ENCODE data around the gene WDHD1.
"Not testable (repeated sequence)": the region's sequence is repeated elsewhere in the genome, so short reads cannot be mapped to it uniquely, and the experiment has no call there.

Gene WDHD1

GRCh38 chr14:54908973-54909372 is 117.9 kb downstream of the WDHD1 start:
- DNase-seq (ENCODE audit: low read depth in 2 of 2), result not testable (repeated sequence)

- DNase-seq (ENCODE audit: low read depth in 2 of 2), result no peak
Measured at GRCh38 chr14:54908190-54908589, 118.7 kb downstream of the WDHD1 start.

- no peak for DNase-seq (ENCODE audit: low read depth in 2 of 2)
Measured at GRCh38 chr14:54906075-54906474, 120.8 kb downstream of the WDHD1 start.

GRCh38 chr14:54902521-54903420 is 124.1 kb downstream of the WDHD1 start, which contains the start of gene GCH1:
Gene GCH1 (minus strand): TSS chr14:54902826. CDS start chr14:54902663, 163 bp downstream.
- peak; percentile 67 to 68 for DNase-seq (ENCODE audit: low read depth in 2 of 2)

GRCh38 chr14:54902143-54902520 is 124.8 kb downstream of the WDHD1 start:
- DNase-seq (ENCODE audit: low read depth in 2 of 2), result peak; percentile 71 to 73

- no peak for DNase-seq (ENCODE audit: low read depth in 2 of 2)
Measured at GRCh38 chr14:54901380-54902142, 125.3 kb downstream of the WDHD1 start.

- no peak for DNase-seq (ENCODE audit: low read depth in 2 of 2)
Measured at GRCh38 chr14:54899573-54899972, 127.3 kb downstream of the WDHD1 start.

GRCh38 chr14:54897809-54898555 is 128.9 kb downstream of the WDHD1 start:
- DNase-seq (ENCODE audit: low read depth in 2 of 2), result not testable (repeated sequence)

- DNase-seq (ENCODE audit: low read depth in 2 of 2), result no peak
Measured at GRCh38 chr14:54895683-54896082, 131.2 kb downstream of the WDHD1 start.

GRCh38 chr14:54894995-54895394 is 131.9 kb downstream of the WDHD1 start:
- DNase-seq (ENCODE audit: low read depth in 2 of 2), result no peak

GRCh38 chr14:54893151-54893760 is 133.6 kb downstream of the WDHD1 start:
- DNase-seq (ENCODE audit: low read depth in 2 of 2), result no peak

- DNase-seq (ENCODE audit: low read depth in 2 of 2), result no peak
Measured at GRCh38 chr14:54891471-54892245, 135.2 kb downstream of the WDHD1 start.

- no peak for DNase-seq (ENCODE audit: low read depth in 2 of 2)
Measured at GRCh38 chr14:54890788-54891187, 136.1 kb downstream of the WDHD1 start.

GRCh38 chr14:54889919-54890318 is 137.0 kb downstream of the WDHD1 start:
- DNase-seq (ENCODE audit: low read depth in 2 of 2), result no peak
